Measurements from ENCODE around the gene SSTR3.

The SSTR3 gene

DNA sequence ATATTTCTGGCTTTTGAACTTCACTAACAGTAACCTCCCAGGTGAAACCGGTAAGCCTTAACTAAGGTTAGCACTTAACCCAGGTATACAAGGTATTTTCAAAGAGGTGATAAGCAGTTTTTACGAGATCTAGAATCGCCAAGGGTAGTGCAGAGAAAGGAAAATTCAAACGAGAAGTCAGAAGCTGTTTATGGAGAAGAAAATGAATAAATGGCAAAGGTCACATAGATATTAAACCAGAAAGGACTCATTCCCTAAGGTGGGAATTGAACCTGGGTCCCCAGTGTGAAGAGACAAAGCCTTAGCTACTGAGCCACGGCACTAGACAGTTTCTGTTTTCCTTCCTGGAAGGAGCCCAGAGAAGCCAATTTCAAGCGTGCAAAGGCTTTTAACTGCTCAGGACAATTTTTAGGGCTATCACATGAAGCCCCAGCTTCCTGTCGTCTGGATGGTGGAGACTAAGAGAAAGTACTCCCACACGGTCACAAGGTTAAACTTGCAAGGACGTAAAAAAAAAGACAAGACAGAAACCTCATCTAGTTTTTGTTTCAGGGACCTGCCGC is 18.6 kb downstream of the SSTR3 start:
- peak; percentile 33 for DNase-seq

DNA sequence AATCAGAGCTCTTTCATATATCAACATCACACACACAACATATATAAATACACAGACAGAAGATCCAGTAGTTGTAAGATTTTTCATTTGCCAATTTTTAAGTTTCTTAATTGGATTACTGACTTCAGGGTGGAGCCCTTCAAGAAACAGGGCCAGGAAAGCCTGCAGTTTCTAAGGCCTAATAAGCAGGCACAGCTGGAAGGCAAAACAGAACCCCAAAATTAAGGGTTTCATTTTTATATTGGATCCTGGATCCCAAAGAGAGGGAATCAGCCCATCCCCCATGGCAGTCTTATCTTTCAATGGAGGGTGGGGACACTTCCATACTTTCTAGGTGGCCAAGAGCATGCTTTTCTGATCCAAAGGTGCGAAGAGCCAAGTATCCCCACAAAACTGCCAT is 19.5 kb downstream of the SSTR3 start:
- DNase-seq, result no peak

DNA sequence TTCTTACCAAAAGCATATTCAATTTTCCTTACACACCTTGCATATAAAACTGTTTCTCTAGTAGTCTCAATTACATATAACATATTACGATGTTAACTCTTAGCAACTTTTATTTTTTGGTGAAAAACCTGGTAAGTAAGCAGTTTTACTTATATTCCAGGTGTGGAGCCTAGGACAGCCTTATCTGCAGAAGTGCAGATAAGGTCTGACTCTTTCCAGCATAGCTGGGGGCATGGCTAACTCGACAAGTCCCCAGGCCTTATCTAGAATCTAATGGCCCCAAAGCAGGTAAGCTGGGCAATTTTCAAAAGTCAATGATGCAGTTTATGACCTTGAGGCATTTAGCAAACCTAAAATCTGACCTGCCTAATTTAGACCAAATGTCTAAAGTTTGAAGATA is 20.1 kb downstream of the SSTR3 start:
- no peak for DNase-seq

DNA sequence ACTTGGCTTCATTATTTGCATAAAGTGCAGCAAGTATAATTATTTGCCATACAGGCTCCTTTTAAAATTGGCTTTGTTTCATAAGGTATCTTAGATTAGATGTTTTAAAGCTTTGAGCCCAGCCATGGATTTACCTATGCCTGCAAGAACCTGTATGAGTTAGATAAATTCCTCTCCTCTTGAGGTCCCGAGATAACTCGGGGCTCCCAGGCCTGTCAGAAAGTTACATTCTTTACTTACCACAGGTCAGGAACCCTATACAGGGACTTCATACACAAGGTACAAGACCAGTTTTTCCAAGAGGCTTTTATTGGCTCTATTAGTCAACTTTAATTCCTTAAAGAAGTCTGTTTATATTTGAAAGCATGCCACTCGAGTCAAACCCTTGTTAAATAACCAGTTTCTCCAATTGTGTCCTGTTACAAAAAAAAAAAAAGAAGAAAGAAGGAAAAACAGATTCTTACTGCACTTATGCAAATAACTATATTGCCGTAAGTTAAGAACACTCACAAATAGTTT is 22.0 kb downstream of the SSTR3 start:
- DNase-seq, result no peak

DNA sequence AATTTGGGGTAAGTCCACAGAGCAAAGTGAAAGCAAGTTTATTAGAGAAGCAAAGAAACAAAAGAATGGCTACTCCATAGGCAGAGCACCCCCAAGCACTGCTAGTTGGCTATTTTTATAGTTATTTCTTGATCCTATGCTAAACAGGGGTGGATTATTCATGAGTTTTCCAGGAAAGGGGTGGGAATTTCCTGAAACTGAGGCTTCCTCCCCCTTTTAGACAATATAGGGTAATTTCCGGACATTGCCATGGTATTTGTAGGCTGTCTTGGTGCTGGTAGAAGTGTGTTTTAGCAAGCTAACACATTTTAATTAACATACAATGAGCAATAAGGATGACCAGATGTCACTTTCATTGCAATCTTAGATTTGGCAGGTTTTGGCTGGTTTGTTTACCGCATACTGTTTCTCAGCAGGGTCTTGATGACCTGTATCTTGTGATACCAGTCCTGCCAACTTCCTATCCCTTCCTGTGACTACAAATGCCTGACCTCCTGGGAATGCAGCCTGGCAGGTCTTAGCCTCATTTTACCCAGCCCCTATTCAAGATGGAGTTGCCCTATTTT is 23.3 kb downstream of the SSTR3 start:
- DNase-seq, result no peak

DNA sequence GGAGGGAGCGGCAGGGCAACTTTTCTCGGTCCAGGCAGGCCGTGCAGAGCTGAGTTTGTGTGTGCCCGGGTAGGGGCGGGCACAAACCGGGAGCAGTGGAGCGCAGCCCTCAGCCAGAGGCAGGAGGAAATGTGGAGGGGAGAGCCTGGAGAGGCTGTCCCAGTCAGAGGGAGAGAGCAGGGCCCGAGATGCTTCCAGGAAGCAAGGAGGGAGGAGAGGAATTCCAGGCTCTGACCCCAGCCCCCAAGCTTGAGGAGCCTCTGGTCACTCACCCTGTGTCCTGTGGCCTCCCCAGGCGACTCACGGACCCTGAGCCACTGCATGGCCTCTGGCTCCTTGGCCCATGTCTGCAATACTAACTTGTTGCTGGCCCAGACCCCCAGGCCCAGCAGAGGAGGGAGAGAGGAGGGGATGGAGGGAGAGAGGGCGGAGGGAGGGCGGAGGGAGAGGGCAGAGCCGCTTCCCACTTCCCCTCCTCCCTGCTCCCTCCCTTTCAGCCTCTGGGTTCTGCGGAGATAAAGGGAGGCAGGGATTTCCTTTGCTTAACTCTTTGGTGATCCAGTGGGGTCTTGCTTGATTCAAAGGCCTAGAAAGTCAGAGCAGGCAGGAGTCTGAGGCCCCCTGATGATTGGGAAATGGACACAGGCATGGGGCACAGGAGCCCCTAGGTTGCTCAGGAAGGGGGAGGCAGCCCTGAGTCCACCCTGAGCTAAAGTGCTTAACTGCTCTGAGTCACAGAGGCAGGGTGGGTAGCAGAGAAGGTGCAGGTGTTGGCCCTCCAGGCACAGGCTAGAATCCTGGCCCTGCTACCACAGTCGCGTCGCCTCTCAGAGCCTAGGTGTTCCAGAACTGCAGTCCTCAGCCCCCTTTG is 24.2 kb downstream of the SSTR3 start, which contains the start of gene C1QTNF6:
Gene C1QTNF6, minus strand, starts transcription at position 357 of the 871 bp plus-strand sequence. Its CDS starts 34 bp downstream, at position 323.
- no peak for DNase-seq

DNA sequence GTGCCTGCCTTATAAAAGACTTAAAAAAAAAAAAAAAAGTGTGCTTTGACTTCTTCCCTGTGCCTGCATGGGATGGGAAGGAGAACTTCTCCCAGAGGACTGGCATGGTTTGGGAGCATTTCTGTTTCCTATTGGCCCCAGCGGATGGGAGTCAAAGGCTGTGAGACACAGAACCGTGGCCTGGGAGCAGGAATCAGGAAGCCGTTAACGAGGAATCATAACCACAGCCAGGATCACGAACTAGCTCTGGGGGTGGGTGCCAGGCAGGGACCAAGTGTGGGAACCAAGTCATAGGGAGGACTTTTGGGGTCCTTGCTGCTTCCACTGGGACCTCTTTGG is 24.8 kb downstream of the SSTR3 start:
- no peak for DNase-seq

DNA sequence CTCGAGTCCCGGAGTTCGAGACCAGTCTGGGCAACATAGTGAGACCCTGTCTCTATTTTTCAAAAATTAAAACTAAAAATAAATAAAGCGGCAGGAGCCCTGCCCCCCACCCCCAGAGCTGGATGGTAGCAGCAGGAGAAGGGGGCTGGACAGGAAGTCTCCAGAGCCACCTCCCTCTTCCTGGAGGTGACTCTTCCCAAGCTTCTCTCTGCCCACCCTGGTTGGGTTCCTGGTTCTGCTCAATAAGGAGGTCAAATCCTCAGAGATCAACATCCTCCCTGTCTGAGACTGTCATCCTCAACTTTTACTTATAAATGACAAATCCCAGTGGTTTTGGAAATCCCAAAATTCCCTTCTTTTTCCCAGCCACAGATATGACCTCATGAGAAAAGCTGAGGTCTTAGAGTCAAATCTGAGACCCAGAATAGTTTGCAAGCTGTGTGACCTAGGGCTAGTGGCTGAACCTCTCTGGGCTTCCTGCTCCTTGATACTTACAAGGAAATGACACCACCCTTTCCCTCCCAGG is 25.2 kb downstream of the SSTR3 start:
- DNase-seq, result no peak

DNA sequence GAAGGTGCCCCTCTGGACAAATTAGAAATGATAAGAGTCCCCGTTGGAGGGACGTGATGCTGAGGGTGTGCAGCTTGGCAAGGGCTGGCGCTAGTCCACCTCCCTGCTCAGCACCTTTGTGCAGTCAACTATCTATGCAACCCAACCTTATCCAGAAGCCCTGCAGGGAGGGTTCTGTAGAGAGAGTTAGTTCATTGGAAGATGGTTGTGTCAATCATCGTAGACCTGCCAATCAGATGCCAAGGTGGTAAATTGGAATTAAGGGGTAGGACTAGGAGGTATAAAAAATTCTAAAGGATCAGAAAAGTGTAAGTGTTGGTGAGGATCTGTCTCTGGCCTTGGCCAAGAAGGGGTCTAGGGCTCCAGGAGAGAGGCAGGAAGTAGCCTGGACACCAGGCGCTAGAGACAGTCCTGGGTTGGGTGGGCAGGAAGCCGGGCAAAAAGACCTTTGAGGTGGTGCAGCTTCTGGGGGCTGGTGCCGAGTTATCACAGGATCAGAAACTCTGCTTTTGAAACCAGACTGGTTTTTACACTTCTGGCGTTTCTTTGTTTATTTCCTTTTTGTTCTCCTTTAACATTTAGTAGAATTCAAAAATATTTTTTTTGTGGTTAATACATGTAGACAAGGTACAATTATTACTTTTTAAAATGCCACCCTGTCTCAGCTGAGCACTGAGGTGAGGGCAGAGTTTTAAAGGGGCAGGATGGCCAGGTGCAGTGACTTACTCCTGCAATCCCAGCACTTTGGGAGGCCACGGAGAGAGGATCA is 25.9 kb downstream of the SSTR3 start:
- peak; percentile 45 for DNase-seq

DNA sequence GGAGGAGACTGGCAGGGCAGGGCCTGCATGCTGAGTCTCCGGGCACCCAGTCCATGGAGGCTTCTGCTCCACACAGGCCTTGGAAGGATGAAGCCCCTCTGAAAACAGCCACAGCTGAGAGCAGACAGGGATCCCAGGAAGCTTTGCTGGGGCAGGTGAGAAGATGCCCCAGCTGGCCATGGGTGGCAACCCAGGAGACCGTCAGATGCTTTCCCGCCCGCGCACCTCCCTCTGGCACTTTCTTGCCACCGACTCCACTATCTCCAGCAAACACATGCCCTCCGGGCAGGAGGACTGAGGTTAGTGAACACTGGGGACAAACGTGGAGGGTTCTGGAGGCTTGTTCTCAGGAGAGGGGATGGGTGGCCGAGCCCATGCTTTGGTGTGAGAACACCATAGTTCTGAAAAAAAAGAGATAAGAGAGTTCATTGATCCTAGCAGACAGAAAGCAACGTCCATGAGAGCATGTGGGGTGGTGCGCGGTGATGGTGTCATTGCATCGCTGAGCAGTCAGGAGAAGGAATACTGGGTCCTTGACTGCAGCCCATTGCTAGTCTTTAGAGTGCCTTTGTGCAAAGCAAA is 26.5 kb downstream of the SSTR3 start:
- no peak for DNase-seq

DNA sequence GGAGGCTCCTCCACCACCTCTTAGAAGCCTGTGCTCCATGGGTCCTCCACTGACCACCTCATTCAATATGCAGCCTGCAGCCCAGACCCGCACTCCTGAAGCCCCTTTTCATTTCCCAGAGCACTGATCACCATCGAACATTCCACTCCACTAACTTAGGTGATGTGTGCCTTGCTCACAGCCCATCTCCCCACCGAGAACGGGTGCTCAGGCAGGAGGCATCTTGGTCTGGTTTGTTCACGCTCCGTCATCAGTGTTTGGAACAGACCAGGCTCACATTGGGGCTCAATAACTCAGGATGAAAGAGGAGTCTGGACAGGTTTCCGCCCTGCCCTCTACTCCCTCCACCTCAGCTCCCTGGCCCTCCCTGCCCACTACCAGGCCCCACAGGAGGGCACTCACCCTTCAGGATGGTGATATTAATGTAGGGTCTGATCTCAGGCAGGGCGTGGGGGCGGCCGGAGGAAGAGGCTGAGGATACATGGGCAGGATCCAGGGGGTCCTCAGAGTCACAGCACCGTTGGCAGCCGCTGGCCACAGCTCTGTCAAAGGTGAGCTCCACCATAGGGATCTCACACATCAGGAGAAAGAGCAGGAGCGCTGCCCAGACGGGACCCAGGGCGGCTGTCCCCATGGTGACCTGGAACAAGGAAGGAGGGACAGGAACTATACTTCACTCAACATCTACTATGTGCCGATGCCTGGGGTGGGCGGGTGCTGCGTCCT is 27.3 kb downstream of the SSTR3 start:
- DNase-seq, result no peak

DNA sequence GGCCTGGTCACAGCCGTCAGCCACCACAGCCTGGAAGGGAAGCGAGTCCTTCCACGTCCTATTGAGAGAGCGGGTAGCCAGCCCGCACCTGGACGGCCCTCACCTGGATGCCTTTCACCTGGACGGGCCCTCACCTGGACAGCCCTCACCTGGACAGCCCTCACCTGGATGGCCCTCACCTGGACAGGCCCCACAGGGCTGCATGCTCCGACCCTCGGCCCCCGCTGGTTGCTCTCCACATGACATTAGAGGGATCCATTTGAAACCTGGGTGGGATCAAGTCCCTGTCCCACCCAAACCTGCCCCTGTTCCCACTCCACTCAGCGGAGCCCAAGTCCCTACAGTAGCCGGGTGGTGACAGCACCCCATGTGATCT is 27.9 kb downstream of the SSTR3 start:
- DNase-seq, result no peak

DNA sequence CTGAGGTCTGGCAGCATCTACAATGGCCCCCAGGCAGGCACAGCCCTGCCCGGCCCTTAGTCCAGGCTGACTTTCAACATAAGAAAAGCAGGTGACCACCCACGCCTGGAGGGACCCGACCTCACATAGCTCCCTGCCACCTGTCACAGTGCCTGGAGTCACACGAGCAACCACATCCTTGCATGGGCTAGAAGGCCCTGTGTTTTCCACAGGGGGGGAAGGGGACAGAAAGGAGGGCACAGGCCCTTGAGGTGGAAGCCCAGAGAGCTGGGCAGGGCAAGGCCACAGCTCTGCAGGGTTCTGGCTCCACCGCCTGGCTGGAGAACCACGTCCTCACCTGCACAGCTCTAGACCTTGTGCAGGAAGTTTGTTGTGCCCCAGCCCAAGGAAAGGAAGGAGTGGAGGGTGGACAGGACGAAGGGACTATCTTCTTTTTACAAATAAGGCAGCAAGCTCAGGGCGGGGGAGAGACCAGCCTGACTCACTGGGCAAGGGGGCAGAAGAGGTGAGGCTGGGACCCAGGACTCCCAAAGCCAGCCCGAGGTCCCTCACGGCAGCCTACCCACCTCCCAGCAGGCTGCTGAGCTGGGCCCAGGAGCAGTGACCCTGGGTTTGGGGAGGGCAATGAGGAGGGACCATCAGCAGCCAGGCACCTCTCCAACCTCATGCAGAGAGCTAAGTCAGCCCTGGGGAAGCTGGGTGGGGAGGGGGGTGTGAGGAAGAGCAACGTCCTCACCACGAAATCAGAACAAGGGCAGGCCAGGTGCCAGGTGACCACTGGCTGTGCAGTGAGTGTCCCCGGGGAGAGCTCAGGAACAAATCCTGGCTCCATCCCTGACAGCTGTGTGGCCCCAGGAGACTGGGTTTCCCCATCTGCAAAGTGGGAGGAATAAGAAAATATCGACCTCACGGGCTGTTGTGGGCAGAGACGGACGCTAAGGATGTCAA is 28.6 kb downstream of the SSTR3 start:
- DNase-seq, result no peak

DNA sequence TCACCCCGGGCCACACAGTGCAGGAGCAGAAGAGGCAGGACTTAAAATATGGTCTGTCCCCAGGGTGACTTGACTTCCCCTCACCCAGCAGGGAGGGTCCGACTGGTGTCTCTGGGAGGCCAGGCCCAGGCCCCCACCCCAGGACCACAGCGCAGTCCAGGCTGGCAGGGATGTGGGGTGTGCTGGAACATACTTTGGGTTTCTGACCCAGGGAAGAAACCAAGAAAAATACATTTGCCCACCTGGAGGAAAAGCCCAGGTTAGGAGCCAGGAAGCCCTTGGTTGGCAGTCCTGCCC is 29.4 kb downstream of the SSTR3 start:
- DNase-seq, result no peak

DNA sequence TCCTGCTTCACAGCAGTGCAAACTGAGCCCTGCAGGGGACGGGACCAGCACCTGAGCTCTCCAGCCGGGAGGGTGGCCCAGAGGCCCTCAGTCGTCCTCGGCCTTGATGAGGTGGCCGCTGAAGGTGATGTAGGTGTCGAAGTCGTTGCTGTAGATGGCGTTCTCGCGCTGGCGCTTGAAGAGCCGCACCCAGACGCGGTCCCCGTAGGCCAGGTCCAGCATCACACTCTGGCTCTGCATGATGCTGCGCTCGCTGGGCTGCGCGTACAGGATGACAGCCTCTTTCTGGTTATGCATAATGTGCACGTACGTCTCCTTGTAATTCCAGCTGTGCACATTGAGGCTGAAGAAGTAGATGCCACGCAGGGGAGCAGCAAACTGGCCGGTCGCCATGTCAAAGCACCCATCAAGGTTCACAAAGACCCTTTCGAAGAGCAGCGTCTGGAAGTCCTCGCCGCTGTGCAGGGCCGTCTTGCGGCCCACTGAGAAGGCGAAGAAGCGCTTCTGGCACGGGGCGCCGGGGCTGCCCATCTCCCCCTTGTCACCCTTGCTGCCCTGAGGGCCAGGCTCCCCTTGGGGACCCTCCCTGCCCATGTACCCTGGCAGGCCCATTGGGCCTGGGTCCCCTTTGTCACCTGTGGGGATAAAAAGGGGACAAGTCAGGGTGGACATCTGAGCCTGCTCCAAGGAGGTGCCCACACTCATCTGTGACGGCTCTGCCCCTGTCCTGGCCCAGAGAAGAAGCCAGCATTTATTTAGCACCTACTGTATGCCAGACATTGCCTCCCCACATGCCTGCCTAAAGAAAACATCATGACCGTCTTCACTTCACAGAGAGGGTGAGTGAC is 30.0 kb downstream of the SSTR3 start:
- DNase-seq, result no peak

DNA sequence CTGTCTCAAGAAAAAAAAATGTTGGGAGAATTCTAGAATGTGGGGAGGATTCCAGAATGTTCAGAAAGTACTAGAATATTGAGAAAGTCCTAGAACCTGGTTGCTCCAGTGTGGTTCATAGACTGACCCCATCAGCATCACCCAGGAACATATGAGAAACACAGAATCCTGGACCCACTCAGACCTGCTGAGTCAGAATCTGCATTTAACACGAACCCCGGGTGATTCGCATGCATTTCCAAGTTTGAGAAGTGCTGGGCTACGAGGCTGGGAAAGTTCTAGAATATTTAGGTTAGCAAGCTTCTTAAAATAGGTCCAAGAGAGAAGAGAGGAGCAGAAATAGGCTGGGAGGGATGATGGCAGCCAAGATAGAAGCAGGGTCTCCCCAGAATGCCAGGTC is 30.6 kb downstream of the SSTR3 start:
- no peak for DNase-seq

DNA sequence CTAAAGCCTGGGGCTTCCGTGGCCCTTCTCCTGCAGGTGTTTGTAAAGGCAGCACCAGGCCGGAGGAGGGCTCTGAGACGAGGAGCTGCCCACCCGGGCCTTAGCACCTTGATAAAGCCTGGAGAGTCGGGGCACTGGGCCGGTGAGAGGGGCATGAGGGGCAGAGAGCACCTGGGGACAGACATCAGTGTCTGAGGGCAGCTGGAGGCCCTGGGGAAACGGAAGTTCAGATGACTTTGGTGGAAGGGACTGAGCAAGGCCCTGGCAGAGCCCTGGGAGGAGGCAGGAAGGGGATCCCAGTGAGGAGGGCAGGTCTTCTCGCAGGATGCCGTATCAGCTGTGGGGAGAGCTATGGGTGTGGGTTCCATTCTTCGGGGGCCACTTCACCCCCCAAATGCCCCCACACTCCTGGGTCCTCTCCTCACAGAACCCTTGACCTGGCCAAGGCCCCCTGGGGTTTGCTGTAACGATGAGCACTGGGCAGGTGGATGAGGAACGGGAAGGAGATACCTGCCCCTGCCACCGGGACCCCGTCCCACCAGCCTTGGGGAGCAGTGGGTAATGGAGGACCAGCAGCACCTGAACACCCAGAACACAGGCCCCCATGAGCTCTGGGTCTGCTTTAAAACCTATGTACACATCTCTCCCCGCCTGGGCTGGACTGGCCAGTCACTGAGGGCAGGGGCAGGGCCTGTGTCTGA is 31.6 kb downstream of the SSTR3 start:
- DNase-seq, result no peak

DNA sequence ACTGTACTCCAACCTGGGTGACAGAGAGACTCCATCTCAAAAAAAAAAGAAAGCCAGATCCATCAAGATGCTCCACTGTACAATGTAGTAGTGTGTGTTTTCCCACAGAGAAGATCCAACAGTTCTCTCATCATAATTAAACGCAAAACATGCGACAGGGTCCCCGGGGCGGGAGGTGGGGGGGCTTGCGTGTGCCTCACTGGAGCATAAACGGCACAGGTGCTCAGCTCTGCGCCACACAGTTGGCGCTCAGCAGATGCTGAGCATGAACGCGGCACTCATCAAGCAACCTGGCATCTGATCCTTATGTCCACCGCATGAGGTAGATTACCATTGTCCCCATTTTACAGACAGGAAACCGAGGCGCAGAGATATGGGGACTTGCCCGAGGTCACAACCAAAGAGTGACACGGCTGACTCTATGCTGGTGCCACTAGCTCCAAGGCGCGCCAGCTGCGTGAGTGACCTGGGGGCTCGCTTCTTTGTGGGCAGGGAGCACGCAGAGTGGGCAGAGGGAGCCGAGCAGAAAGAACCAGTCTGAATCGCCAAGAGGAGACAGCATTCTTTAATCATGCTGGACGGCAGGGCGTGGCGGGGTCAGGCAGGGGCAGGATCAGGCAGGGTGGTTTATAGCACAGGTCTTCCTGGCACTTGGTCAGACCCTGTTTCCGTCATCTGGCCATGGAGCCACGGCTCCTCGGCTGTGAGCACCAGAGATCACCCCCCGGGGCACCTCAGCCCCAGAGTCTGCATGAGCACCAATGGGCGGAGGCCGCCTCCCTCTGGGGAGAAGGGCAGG is 32.5 kb downstream of the SSTR3 start:
- no peak for DNase-seq

DNA sequence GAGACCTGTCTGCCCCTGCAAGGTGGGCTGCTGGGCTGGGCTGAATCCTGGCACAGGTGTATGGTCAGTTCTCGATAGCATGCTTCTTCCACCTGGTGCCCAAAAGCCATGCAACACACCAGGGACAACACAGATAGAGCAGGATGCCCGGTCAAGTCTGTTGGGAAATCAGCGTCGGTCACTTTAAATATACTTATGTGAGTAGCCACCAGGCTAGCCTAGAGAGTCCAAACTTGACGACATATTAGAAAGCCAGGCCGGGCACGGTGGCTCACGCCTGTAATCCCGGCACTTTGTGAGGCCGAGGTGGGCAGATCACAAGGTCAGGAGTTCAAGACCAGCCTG is 33.2 kb downstream of the SSTR3 start:
- no peak for DNase-seq
